Activated naive CD4-positive, alpha-beta T cell treated with Interleukin-2 at 50 U/mL for 16 hours (primary cell): ENCODE data around the gene GASK1A.

ENCODE experiments used
- DNase-seq: peaks from one replicate; pipeline ENCODE4 v3.0.0-alpha.2; 2020

The GASK1A gene

GRCh38 chr3:42983927-42984326 lies 4.8 kb downstream of the GASK1A start:
- no peak for DNase-seq

GRCh38 chr3:42984701-42985100 lies 5.6 kb downstream of the GASK1A start:
- DNase-seq, result no peak

- no peak for DNase-seq
Observed at GRCh38 chr3:42988097-42988496, 9.0 kb downstream of the GASK1A start.

DNA sequence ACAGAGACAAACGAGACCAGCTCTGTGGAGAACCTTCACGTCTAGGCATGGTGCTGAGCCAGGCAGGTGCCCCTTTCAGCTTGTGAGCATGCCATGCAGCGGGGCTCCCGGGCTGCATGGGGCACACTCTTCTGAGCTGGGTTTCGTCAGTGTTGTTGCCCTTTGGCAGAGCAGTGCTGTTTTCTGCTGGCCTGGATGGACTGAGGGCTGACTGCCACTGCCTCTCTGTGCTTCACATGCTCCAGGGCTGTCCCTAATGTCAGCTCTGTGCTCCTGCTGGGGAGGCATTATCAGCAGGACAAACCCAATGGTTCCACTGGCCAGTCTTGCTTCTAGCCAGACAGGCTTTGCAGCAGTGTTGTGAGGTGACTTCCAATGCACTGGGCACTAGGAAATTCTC lies 9.5 kb downstream of the GASK1A start:
- DNase-seq, result no peak

- no peak for DNase-seq
Observed at GRCh38 chr3:42991341-42992315, 12.5 kb downstream of the GASK1A start.

DNA sequence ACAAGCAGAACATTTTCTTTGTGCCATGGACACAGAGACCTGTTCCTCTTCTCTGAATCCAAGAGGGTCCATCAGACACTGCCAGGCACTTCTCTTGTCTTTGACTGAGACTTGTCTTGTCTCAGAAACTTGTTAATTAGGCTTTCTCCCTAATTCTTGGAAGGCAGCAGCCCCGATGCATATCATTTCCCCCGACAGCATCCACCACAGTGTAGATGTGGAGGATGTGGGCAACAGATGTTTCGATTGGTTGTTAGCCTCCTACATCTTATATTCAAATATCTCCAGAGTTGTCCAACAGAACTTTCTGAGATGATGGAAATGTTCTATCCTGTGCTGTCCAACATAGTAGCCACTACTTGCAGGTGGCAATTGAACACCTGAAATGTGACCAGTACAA lies 15.5 kb downstream of the GASK1A start:
- no peak for DNase-seq

DNA sequence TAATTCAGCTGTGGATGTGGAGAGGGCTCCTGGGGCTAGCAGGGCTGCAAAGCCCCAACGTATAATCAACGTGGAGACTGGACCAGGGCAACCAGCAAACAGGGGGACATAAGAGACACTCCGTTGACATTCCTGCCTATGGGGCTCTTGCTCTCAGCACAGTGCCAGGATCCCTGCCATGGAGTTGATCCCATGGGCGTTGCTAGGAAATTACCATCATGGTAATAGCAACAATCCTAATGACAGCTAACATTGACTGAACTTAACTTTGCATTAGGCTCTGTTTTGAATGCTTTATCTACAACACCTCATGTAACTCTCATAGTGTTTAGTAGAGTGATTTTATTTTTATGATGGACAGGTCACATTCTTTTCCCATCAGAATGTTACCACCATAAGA lies 16.9 kb downstream of the GASK1A start:
- no peak for DNase-seq

DNA sequence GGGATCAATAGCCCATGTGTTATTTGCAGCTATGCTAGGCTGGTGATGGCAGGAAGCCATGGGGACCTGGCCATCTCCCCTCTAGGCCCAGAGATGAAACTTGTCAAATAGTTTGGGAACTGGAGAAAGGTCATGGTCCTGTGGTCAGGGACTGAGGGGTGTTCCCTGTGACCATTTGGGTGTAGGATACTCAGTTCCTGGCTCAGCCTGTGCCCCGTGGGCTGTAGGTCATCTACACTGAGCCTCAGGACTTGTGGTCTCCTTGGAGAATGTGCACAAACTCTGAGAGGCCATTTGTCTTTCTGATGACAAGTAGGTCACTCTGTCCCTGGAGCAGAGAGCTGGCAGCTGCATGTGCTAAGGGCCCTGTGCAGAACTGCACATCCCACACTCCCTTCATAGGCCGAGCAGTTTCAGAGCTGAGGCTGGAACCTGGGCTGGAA lies 17.5 kb downstream of the GASK1A start:
- DNase-seq, result no peak

DNA sequence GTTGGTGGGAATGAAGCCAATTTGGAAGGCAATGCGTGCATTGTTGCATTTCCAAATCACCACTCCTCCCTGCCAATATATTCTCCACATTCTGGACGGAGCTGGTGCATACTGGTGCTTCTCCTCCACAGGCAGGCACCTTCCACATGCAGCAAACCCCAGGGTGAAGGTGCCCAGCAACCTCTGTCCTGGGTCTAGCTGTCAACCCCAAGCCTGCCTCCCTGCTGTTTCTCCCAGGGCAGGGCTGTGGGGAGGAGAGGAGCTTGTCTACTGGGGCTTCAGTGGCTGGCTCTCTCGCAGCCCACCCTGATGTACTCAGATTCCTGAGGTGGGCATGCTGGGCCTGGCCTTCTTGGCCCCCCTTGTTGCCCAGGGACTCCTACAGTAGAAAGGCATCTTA lies 20.1 kb downstream of the GASK1A start:
- DNase-seq, result no peak

DNA sequence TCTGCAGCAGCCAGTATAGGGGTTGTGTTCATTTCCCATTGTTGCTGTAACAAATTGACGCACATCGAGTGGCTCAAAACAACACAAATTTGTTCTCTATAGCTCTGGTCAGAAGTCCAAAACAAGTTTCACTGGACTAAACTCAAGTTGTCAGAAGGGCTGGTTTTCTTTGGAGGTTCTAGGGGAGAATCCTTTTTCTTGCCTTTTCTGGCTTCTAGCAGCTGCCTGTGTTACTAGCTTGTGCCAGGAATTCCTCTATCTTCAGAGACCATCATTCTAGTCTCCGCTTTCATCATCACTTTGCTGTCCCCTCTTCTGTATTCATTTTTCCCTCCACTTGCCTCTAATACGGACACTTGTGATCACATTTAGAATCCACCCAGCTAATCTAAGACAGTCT lies 20.5 kb downstream of the GASK1A start:
- no peak for DNase-seq

DNA sequence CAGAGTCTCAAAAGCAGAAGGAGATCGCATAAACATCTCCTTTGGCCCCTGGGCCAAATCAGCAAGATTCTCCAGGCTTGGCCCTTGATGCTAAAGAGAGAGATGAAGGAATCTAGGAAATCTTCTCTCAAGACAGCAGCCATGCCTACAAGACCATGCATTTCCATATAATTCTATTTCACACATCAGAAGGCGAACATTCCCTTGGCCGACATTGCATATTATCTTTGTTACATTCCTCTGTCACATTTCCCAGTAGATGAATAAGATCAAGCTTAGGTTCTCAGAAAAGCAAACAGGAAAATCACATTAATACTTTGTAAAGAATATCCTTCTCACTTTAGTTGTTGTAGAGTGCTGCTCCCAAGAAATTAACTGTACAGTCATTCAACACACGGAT lies 21.3 kb downstream of the GASK1A start:
- no peak for DNase-seq

- DNase-seq, result no peak
Observed at GRCh38 chr3:43001094-43001553, 22.0 kb downstream of the GASK1A start.

GRCh38 chr3:43001556-43002121 lies 22.5 kb downstream of the GASK1A start:
- no peak for DNase-seq

- no peak for DNase-seq
Observed at GRCh38 chr3:43004282-43004681, 25.2 kb downstream of the GASK1A start.

- no peak for DNase-seq
Observed at GRCh38 chr3:43005253-43005652, 26.1 kb downstream of the GASK1A start.

- no peak for DNase-seq
Observed at GRCh38 chr3:43005981-43006380, 26.9 kb downstream of the GASK1A start.

GRCh38 chr3:43006825-43007224 lies 27.7 kb downstream of the GASK1A start:
- DNase-seq, result no peak

- no peak for DNase-seq
Observed at GRCh38 chr3:43009547-43009946, 30.4 kb downstream of the GASK1A start.

GRCh38 chr3:43010638-43011037 lies 31.5 kb downstream of the GASK1A start:
- no peak for DNase-seq

GRCh38 chr3:43011638-43012037 lies 32.5 kb downstream of the GASK1A start:
- no peak for DNase-seq

GRCh38 chr3:43012174-43012573 lies 33.1 kb downstream of the GASK1A start:
- DNase-seq, result no peak

GRCh38 chr3:43013256-43013655 lies 34.1 kb downstream of the GASK1A start:
- DNase-seq, result no peak

DNA sequence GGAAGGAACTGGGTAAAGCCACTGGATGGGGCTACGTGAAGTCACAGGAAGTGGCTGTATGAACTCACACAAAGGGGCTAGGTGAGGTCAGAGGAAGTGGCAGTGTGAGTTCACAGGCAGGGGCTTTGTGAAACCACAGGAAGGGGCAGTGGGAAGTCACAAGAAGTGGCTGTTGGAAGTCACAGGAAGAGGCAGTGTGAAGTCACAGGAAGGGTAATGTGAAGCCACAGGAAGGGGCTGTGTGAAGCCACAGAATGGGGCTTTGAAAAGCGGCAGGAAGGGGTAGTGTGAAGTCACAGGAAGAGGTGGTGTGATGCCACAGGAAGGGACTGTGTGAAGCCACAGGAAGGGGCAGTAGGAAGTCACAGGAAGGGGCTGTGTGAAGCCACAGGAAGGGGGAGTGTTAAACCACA lies 34.6 kb downstream of the GASK1A start:
- no peak for DNase-seq

GRCh38 chr3:43014241-43014640 lies 35.1 kb downstream of the GASK1A start:
- DNase-seq, result no peak
